GM21390 (cell line): ENCODE measurements around the gene DDX18.

Experiments
- ATAC-seq: cut with Tn5 transposase; IDR thresholded peaks from one replicate; pipeline ENCODE4 v1.9.1; 2021; ENCODE audit not compliant: unreplicated experiment

Gene DDX18

GRCh38 chr2:117833911-117834310, 19.4 kb downstream of the DDX18 start:
- no peak for ATAC-seq

- ATAC-seq = no peak
These were observed 20.5 kb downstream of the DDX18 start for GRCh38 chr2:117834992-117835391.

GRCh38 chr2:117835990-117836760, 21.7 kb downstream of the DDX18 start:
- ATAC-seq = peak; percentile 92

GRCh38 chr2:117845304-117845703, 30.8 kb downstream of the DDX18 start:
- ATAC-seq = no peak

- ATAC-seq = no peak
These were observed 35.5 kb downstream of the DDX18 start for GRCh38 chr2:117850015-117850414.

GRCh38 chr2:117850461-117850860, 36.0 kb downstream of the DDX18 start:
- no peak for ATAC-seq

GRCh38 chr2:117851969-117852368, 37.5 kb downstream of the DDX18 start:
- no peak for ATAC-seq

GRCh38 chr2:117853316-117853715, 38.8 kb downstream of the DDX18 start:
- no peak for ATAC-seq

- no peak for ATAC-seq
These were observed 39.4 kb downstream of the DDX18 start for GRCh38 chr2:117853873-117854272.

- no peak for ATAC-seq
These were observed 40.1 kb downstream of the DDX18 start for GRCh38 chr2:117854610-117855009.

GRCh38 chr2:117855886-117856285, 41.4 kb downstream of the DDX18 start:
- ATAC-seq = no peak

GRCh38 chr2:117856415-117857210, 42.1 kb downstream of the DDX18 start:
- no peak for ATAC-seq

- no peak for ATAC-seq
These were observed 43.8 kb downstream of the DDX18 start for GRCh38 chr2:117858336-117858735.

- no peak for ATAC-seq
These were observed 44.5 kb downstream of the DDX18 start for GRCh38 chr2:117858892-117859531.

GRCh38 chr2:117859532-117859911, 45.0 kb downstream of the DDX18 start:
- ATAC-seq = no peak

- no peak for ATAC-seq
These were observed 45.6 kb downstream of the DDX18 start for GRCh38 chr2:117859924-117860647.

GRCh38 chr2:117862459-117862858, 48.0 kb downstream of the DDX18 start:
- ATAC-seq = no peak

- ATAC-seq = no peak
These were observed 61.3 kb downstream of the DDX18 start for GRCh38 chr2:117875786-117876185.

- ATAC-seq = no peak
These were observed 64.5 kb downstream of the DDX18 start for GRCh38 chr2:117879003-117879402.
